ENCODE measurements around the gene CYP24A1. TPM values are rescaled to one million over a fixed set of nuclear protein-coding genes. Genes with fewer than 3 reads are reported as not detected.
A peak's percentile ranks its signal among the peaks of the same experiment; 100 is the strongest.

Gene CYP24A1
- total and polyA plus RNA-seq, 2 of the 13 experiments (the other 11 are each of a cell fraction or from before 2014, with no cell fraction given) = 9.4 to 32.7 TPM

DNA sequence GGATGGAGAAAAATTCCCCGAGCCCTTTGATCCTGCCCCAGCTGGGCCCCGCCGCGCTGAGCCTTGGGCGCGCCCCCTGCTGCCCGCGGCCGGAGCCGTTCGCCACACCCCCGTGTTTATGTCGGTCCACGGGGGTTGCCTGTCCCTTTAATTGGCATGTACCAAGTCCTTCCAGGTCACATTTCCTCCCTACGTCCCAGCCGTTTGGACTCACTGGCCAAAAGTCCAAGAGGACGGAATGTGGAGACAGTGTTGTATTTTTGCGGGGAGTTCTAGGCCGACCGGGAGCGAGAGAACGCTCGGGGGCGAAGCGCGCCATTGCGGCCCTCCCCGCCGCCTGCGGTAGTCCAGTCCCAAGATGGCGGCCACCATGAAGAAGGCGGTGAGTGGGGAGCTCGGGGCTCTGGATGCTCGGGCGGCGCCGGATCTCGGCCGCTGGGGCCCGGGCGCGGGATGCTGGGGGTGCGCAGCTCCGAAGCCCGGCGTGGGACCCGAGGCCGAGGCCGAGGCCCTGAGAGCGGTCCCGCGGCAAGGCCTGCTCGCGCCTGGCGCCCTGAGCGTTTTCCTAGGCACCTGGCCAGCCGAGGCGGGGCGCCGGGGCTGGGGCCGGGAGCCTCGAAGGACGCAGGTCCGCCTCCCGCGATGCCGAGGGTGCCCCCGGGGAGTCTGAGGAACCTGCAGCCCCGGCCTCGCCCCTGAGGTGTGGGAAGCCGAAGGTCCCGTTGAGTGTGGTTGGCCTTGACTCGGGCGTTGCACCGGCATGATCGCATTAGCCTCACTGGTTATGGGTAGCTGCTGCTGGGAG is 34.2 kb upstream of the CYP24A1 start, which contains the start of gene PFDN4 (continued):
- TF ChIP-seq, protein P1, sequence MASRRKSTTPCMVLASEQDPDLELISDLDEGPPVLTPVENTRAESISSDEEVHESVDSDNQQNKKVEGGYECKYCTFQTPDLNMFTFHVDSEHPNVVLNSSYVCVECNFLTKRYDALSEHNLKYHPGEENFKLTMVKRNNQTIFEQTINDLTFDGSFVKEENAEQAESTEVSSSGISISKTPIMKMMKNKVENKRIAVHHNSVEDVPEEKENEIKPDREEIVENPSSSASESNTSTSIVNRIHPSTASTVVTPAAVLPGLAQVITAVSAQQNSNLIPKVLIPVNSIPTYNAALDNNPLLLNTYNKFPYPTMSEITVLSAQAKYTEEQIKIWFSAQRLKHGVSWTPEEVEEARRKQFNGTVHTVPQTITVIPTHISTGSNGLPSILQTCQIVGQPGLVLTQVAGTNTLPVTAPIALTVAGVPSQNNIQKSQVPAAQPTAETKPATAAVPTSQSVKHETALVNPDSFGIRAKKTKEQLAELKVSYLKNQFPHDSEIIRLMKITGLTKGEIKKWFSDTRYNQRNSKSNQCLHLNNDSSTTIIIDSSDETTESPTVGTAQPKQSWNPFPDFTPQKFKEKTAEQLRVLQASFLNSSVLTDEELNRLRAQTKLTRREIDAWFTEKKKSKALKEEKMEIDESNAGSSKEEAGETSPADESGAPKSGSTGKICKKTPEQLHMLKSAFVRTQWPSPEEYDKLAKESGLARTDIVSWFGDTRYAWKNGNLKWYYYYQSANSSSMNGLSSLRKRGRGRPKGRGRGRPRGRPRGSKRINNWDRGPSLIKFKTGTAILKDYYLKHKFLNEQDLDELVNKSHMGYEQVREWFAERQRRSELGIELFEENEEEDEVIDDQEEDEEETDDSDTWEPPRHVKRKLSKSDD (CRISPR knock-in tag; IDR thresholded peaks at IDR 0.05; ENCODE audit: low read depth) = peak; percentile 93; the same call in 1 of the 2 replicates
- TF ChIP-seq POLR2A (IDR thresholded peaks at IDR 0.05; ENCODE audit: insufficient read depth in 1 of 2, low read depth in 2 of 2, low read length in 2 of 2) = peak; percentile 59 to 80; a peak in 3 of 4 replicates
- TF ChIP-seq, protein P2, sequence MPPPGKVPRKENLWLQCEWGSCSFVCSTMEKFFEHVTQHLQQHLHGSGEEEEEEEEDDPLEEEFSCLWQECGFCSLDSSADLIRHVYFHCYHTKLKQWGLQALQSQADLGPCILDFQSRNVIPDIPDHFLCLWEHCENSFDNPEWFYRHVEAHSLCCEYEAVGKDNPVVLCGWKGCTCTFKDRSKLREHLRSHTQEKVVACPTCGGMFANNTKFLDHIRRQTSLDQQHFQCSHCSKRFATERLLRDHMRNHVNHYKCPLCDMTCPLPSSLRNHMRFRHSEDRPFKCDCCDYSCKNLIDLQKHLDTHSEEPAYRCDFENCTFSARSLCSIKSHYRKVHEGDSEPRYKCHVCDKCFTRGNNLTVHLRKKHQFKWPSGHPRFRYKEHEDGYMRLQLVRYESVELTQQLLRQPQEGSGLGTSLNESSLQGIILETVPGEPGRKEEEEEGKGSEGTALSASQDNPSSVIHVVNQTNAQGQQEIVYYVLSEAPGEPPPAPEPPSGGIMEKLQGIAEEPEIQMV (CRISPR knock-in tag; IDR thresholded peaks at IDR 0.05; ENCODE audit: low read depth) = no peak; the same call in 1 of the 2 replicates
- TF ChIP-seq, protein P3, sequence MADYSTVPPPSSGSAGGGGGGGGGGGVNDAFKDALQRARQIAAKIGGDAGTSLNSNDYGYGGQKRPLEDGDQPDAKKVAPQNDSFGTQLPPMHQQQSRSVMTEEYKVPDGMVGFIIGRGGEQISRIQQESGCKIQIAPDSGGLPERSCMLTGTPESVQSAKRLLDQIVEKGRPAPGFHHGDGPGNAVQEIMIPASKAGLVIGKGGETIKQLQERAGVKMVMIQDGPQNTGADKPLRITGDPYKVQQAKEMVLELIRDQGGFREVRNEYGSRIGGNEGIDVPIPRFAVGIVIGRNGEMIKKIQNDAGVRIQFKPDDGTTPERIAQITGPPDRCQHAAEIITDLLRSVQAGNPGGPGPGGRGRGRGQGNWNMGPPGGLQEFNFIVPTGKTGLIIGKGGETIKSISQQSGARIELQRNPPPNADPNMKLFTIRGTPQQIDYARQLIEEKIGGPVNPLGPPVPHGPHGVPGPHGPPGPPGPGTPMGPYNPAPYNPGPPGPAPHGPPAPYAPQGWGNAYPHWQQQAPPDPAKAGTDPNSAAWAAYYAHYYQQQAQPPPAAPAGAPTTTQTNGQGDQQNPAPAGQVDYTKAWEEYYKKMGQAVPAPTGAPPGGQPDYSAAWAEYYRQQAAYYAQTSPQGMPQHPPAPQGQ (CRISPR knock-in tag; IDR thresholded peaks at IDR 0.05; ENCODE audit: borderline replicate concordance) = peak; percentile 44; the same call in 1 of the 2 replicates
- peak; percentile 91 for TF ChIP-seq PHF8 (CRISPR knock-in tag; IDR thresholded peaks at IDR 0.05)
- TF ChIP-seq, protein P4, sequence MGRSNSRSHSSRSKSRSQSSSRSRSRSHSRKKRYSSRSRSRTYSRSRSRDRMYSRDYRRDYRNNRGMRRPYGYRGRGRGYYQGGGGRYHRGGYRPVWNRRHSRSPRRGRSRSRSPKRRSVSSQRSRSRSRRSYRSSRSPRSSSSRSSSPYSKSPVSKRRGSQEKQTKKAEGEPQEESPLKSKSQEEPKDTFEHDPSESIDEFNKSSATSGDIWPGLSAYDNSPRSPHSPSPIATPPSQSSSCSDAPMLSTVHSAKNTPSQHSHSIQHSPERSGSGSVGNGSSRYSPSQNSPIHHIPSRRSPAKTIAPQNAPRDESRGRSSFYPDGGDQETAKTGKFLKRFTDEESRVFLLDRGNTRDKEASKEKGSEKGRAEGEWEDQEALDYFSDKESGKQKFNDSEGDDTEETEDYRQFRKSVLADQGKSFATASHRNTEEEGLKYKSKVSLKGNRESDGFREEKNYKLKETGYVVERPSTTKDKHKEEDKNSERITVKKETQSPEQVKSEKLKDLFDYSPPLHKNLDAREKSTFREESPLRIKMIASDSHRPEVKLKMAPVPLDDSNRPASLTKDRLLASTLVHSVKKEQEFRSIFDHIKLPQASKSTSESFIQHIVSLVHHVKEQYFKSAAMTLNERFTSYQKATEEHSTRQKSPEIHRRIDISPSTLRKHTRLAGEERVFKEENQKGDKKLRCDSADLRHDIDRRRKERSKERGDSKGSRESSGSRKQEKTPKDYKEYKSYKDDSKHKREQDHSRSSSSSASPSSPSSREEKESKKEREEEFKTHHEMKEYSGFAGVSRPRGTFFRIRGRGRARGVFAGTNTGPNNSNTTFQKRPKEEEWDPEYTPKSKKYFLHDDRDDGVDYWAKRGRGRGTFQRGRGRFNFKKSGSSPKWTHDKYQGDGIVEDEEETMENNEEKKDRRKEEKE (IDR thresholded peaks at IDR 0.05) = no peak
- TF ChIP-seq TEAD2 (CRISPR knock-in tag; IDR thresholded peaks at IDR 0.05) = peak; percentile 34; the same call in 1 of the 2 replicates
- no peak; the same call in none of the 2 replicates for TF ChIP-seq MYC (CRISPR knock-in tag; IDR thresholded peaks at IDR 0.05; ENCODE audit: borderline replicate concordance)
- 0 out of 2 replicates have a peak, but pooled peaks have one; percentile 73 for TF ChIP-seq ZNF780A (CRISPR knock-in tag; IDR thresholded peaks at IDR 0.05)
- peak; percentile 84 for TF ChIP-seq RCOR2 (CRISPR knock-in tag; IDR thresholded peaks at IDR 0.05)
- no peak for TF ChIP-seq SYNCRIP (IDR thresholded peaks at IDR 0.05; ENCODE audit: insufficient read depth, low read depth, low read length)
- TF ChIP-seq ZNF772 (CRISPR knock-in tag; IDR thresholded peaks at IDR 0.05) = peak; percentile 97; the same call in 1 of the 2 replicates
- TF ChIP-seq, protein P5, sequence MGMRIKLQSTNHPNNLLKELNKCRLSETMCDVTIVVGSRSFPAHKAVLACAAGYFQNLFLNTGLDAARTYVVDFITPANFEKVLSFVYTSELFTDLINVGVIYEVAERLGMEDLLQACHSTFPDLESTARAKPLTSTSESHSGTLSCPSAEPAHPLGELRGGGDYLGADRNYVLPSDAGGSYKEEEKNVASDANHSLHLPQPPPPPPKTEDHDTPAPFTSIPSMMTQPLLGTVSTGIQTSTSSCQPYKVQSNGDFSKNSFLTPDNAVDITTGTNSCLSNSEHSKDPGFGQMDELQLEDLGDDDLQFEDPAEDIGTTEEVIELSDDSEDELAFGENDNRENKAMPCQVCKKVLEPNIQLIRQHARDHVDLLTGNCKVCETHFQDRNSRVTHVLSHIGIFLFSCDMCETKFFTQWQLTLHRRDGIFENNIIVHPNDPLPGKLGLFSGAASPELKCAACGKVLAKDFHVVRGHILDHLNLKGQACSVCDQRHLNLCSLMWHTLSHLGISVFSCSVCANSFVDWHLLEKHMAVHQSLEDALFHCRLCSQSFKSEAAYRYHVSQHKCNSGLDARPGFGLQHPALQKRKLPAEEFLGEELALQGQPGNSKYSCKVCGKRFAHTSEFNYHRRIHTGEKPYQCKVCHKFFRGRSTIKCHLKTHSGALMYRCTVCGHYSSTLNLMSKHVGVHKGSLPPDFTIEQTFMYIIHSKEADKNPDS (CRISPR knock-in tag; IDR thresholded peaks at IDR 0.05) = peak; percentile 74; the same call in 1 of the 2 replicates
- 0 out of 2 replicates have a peak, but pooled peaks have one; percentile 22 for TF ChIP-seq ZSCAN30 (CRISPR knock-in tag; IDR thresholded peaks at IDR 0.05)
- peak; percentile 70 for TF ChIP-seq RFX5 (IDR thresholded peaks at IDR 0.05; ENCODE audit: low read depth, low read length)
- no peak for TF ChIP-seq SCMH1 (CRISPR knock-in tag; IDR thresholded peaks at IDR 0.05; ENCODE audit: borderline replicate concordance)
- TF ChIP-seq ZNF10 (CRISPR knock-in tag; IDR thresholded peaks at IDR 0.05; ENCODE audit: borderline replicate concordance, low read depth) = no peak
